Dedifferentiated amniotic fluid mesenchymal stem cell (primary cell): ENCODE measurements around the gene RWDD4.

Source experiments
- DNase-seq: peaks from one replicate; pipeline ENCODE4 v3.0.0-alpha.2; 2016; ENCODE audit errors: extremely low spot score

RWDD4 gene

GRCh38 chr4:183659029-183659871 lies at the start of gene RWDD4, which contains the start of gene TRAPPC11:
Gene RWDD4 (minus strand): TSS chr4:183659185. CDS start chr4:183658952, 233 bp downstream.
Gene TRAPPC11 (plus strand): TSS chr4:183659293. CDS start chr4:183663868, 4,575 bp downstream.
- peak; percentile 99 for DNase-seq

- no peak for DNase-seq
Observed at GRCh38 chr4:183702492-183702891, 43.5 kb upstream of the RWDD4 start.

GRCh38 chr4:183700407-183700806 lies 41.4 kb upstream of the RWDD4 start:
- DNase-seq, result no peak

- DNase-seq, result no peak
Observed at GRCh38 chr4:183698909-183699308, 39.9 kb upstream of the RWDD4 start.

GRCh38 chr4:183691897-183692296 lies 32.9 kb upstream of the RWDD4 start:
- DNase-seq, result no peak

GRCh38 chr4:183691006-183691405 lies 32.0 kb upstream of the RWDD4 start:
- no peak for DNase-seq

- DNase-seq, result no peak
Observed at GRCh38 chr4:183688216-183688615, 29.2 kb upstream of the RWDD4 start.

- DNase-seq, result no peak
Observed at GRCh38 chr4:183686461-183686860, 27.5 kb upstream of the RWDD4 start.

GRCh38 chr4:183681119-183681518 lies 22.1 kb upstream of the RWDD4 start:
- DNase-seq, result no peak

- DNase-seq, result peak; percentile 91
Observed at GRCh38 chr4:183675625-183676024, 16.6 kb upstream of the RWDD4 start.

GRCh38 chr4:183674153-183674552 lies 15.2 kb upstream of the RWDD4 start:
- DNase-seq, result no peak

- no peak for DNase-seq
Observed at GRCh38 chr4:183670960-183671555, 12.1 kb upstream of the RWDD4 start.

GRCh38 chr4:183670251-183670650 lies 11.3 kb upstream of the RWDD4 start:
- no peak for DNase-seq

GRCh38 chr4:183666088-183666487 lies 7.1 kb upstream of the RWDD4 start:
- no peak for DNase-seq

GRCh38 chr4:183659872-183660242 lies 872 bp upstream of the RWDD4 start:
- DNase-seq, result no peak

- DNase-seq, result no peak
Observed at GRCh38 chr4:183658362-183659028, 490 bp downstream of the RWDD4 start.

- DNase-seq, result no peak
Observed at GRCh38 chr4:183657564-183657963, 1.4 kb downstream of the RWDD4 start.

GRCh38 chr4:183645326-183645725 lies 13.7 kb downstream of the RWDD4 start:
- no peak for DNase-seq

- DNase-seq, result peak; percentile 64
Observed at GRCh38 chr4:183639291-183639690, 19.7 kb downstream of the RWDD4 start.

- peak; percentile 82 for DNase-seq
Observed at GRCh38 chr4:183638436-183638835, 20.5 kb downstream of the RWDD4 start.

GRCh38 chr4:183637461-183637860 lies 21.5 kb downstream of the RWDD4 start:
- DNase-seq, result no peak

- no peak for DNase-seq
Observed at GRCh38 chr4:183636923-183637322, 22.1 kb downstream of the RWDD4 start.

GRCh38 chr4:183636503-183636902 lies 22.5 kb downstream of the RWDD4 start:
- no peak for DNase-seq
